MM.1S (cell line): Measurements from ENCODE around the gene ACER2.

Experiments used
- DNase-seq: peaks from one replicate; pipeline ENCODE4 v3.0.0-alpha.2; 2015
- H2AFZ ChIP-seq: fragments of 300-600 bp; sonication (generic); 2 replicates; pipeline ENCODE4 v1.6.0; 2016; ENCODE audit warnings: antibody characterized with exemption, low read length
- H3F3A ChIP-seq: fragments of 300-600 bp; sonication (generic); 2 replicates; pipeline ENCODE4 v1.6.1; 2016; ENCODE audit warnings: mild to moderate bottlenecking, antibody characterized with exemption, low read length, moderate library complexity, mixed read lengths; ENCODE audit not compliant: insufficient read depth
- H3K27ac ChIP-seq: fragments of 300-600 bp; sonication (generic); 2 replicates; pipeline ENCODE4 v1.5.1; 2016; ENCODE audit warnings: mild to moderate bottlenecking, low read length
- H3K27me3 ChIP-seq: fragments of 300-600 bp; sonication (generic); replicated peaks from 2 replicates; pipeline ENCODE4 v1.6.0; 2016; ENCODE audit warnings: low read length; ENCODE audit not compliant: insufficient read depth
- H3K36me3 ChIP-seq: fragments of 300-600 bp; sonication (generic); replicated peaks from 2 replicates; pipeline ENCODE4 v1.6.1; 2016; ENCODE audit warnings: mild to moderate bottlenecking, low read length, mixed read lengths; ENCODE audit not compliant: insufficient read depth
- H3K4me1 ChIP-seq: fragments of 300-600 bp; sonication (generic); 2 replicates; pipeline ENCODE4 v1.6.1; 2016; ENCODE audit warnings: low read length, mixed read lengths
- H3K4me2 ChIP-seq: fragments of 300-600 bp; sonication (generic); 2 replicates; pipeline ENCODE4 v1.6.0; 2016; ENCODE audit warnings: low read depth, low read length
- H3K4me3 ChIP-seq: fragments of 300-600 bp; sonication (generic); 2 replicates; pipeline ENCODE4 v1.5.1; 2016; ENCODE audit warnings: low read length, mixed read lengths
- H3K79me2 ChIP-seq: fragments of 300-600 bp; sonication (generic); 2 replicates; pipeline ENCODE4 v1.6.1; 2016; ENCODE audit warnings: mixed run types, low read length, mixed read lengths
- H3K9ac ChIP-seq: fragments of 300-600 bp; sonication (generic); 2 replicates; pipeline ENCODE4 v1.6.1; 2016; ENCODE audit warnings: low read length, mixed read lengths
- H3K9me2 ChIP-seq: fragments of 300-600 bp; sonication (generic); replicated peaks from 2 replicates; pipeline ENCODE4 v1.6.1; 2016; ENCODE audit warnings: mild to moderate bottlenecking, low read length, mixed read lengths; ENCODE audit not compliant: insufficient read depth
- H3K9me3 ChIP-seq: fragments of 300-600 bp; sonication (generic); replicated peaks from 2 replicates; pipeline ENCODE4 v1.6.1; 2016; ENCODE audit warnings: mild to moderate bottlenecking, low read length, mixed read lengths; ENCODE audit not compliant: insufficient read depth
- H4K20me1 ChIP-seq: fragments of 300-600 bp; sonication (generic); 2 replicates; pipeline ENCODE4 v1.6.1; 2016; ENCODE audit warnings: mild to moderate bottlenecking, low read length, moderate library complexity, mixed read lengths; ENCODE audit not compliant: insufficient read depth
- EZH2 ChIP-seq: fragments of 300-600 bp; sonication (generic); optimal IDR thresholded peaks from 2 replicates; pipeline ENCODE3; 2017; ENCODE audit warnings: low read depth, mild to moderate bottlenecking, antibody characterized with exemption, low read length, mixed read lengths
- EZH2phosphoT487 ChIP-seq: fragments of 300-600 bp; sonication (generic); IDR thresholded peaks from 2 replicates; pipeline ENCODE4 v1.6.1; 2018; ENCODE audit warnings: antibody characterized with exemption, low read length
- TF ChIP-seq, protein P1 (sequence below): fragments of 300-600 bp; sonication (generic); IDR thresholded peaks from 2 replicates; pipeline ENCODE4 v1.5.1; 2016; ENCODE audit warnings: antibody characterized with exemption, low read length, mixed read lengths

Gene ACER2

DNA sequence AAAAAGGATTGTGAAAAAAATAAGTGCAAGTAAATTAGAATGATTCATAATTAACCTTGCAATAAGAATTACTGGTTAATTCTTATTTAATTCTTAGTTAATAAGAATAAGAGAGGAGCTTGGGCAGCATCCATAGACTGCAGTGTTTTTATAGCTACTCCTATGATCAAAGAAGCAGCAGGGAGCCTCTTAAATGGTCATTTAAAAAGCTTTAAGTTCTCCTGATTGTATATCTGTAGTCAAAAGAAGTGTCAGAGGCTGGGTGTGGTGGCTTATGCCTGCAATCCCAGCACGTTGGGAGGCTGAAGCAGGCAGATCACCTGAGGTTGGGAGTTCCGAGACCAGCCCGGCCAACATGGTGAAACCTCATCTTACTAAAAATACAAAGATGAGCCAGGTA lies 14.4 kb downstream of the ACER2 start:
- H3F3A ChIP-seq = no peaks in the 10 kb centered on the region
- H3K4me1 ChIP-seq = no peaks in the 10 kb centered on the region
- DNase-seq = no peak
- H3K27me3 ChIP-seq = no peaks in the 10 kb centered on the region
- H4K20me1 ChIP-seq = no peaks in the 10 kb centered on the region
- TF ChIP-seq, protein P1, sequence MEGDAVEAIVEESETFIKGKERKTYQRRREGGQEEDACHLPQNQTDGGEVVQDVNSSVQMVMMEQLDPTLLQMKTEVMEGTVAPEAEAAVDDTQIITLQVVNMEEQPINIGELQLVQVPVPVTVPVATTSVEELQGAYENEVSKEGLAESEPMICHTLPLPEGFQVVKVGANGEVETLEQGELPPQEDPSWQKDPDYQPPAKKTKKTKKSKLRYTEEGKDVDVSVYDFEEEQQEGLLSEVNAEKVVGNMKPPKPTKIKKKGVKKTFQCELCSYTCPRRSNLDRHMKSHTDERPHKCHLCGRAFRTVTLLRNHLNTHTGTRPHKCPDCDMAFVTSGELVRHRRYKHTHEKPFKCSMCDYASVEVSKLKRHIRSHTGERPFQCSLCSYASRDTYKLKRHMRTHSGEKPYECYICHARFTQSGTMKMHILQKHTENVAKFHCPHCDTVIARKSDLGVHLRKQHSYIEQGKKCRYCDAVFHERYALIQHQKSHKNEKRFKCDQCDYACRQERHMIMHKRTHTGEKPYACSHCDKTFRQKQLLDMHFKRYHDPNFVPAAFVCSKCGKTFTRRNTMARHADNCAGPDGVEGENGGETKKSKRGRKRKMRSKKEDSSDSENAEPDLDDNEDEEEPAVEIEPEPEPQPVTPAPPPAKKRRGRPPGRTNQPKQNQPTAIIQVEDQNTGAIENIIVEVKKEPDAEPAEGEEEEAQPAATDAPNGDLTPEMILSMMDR = no peak
- no peak for TF ChIP-seq EZH2
- H3K4me3 ChIP-seq = no peak overlapping the region
- no peak overlapping the region for H3K27ac ChIP-seq
- no peak overlapping the region for H3K9ac ChIP-seq
- no peaks in the 10 kb centered on the region for H3K9me2 ChIP-seq
- H3K9me3 ChIP-seq = no peaks in the 10 kb centered on the region
- H2AFZ ChIP-seq = no peak overlapping the region
- no peak overlapping the region for H3K4me2 ChIP-seq
- H3K79me2 ChIP-seq = no peaks in the 10 kb centered on the region
- no peaks in the 10 kb centered on the region for H3K36me3 ChIP-seq

DNA sequence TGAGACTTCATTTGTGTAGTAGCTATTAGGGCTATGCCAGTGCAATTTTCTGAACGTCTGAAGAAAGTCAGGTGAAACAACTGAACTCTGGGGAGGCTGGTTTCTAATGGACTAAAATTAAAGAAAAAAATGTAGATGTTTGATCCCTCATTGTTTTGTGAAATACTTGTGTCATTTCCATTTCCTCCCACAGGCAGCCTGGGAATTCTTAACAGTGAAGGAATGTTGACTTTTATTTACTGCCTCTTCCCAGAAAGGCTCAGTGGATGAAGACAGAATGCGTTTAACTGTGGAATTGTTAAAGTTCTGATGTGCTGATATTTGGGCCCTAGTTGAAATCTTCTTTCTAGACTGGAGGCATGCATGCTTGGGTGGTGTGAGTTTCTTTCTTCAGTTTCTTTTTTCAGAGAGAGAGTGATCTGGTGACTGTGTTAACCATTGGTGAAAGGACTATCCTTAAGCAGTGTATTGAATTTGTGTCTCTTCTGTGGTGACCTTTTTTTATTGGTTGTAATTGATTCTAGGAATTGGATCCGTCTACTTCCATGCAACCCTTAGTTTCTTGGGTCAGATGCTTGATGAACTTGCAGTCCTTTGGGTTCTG lies 15.5 kb downstream of the ACER2 start:
- DNase-seq = no peak
- no peak overlapping the region for H3K9ac ChIP-seq
- TF ChIP-seq EZH2 (no peak), EZH2phosphoT487 (no peak)
- TF ChIP-seq, protein P1 = no peak
- no peaks in the 10 kb centered on the region for H3K36me3 ChIP-seq
- H3K4me2 ChIP-seq = no peak overlapping the region
- no peak overlapping the region for H2AFZ ChIP-seq
- no peaks in the 10 kb centered on the region for H3K79me2 ChIP-seq
- no peaks in the 10 kb centered on the region for H3K4me1 ChIP-seq
- no peak overlapping the region for H3K27ac ChIP-seq
- H3K4me3 ChIP-seq = no peak overlapping the region
- H3K9me3 ChIP-seq = no peaks in the 10 kb centered on the region
- no peaks in the 10 kb centered on the region for H4K20me1 ChIP-seq
- no peaks in the 10 kb centered on the region for H3F3A ChIP-seq
- H3K27me3 ChIP-seq = no peaks in the 10 kb centered on the region
- no peaks in the 10 kb centered on the region for H3K9me2 ChIP-seq

DNA sequence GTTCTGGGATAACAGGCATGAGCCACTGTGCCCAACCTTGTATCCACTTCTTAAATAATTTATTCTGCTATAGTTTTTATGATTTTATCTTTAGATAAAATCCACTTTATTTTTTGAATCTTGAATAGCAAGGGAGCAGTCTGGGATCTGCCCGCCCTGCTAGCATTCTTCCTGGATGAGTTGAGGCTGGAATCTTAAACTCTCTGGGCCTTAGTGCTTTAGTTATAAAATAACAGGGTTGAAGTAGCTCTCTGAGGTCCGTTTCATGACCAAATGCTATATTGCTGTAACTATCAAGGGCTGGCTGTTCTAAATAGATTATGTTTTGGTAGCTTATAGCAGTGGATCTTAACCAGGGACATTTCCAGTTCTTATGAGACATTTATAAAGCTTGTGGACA lies 20.8 kb downstream of the ACER2 start:
- Histone ChIP-seq H3K27me3 (no peaks in the 10 kb centered on the region), H3K79me2 (no peaks in the 10 kb centered on the region), H3K4me3 (no peak overlapping the region), H3K9ac (no peak overlapping the region), H3K36me3 (no peaks in the 10 kb centered on the region), H3K9me2 (no peaks in the 10 kb centered on the region), H3F3A (no peaks in the 10 kb centered on the region), H3K4me2 (no peak overlapping the region), H3K27ac (no peak overlapping the region), H3K9me3 (no peaks in the 10 kb centered on the region), H2AFZ (no peak overlapping the region), H3K4me1 (no peaks in the 10 kb centered on the region), H4K20me1 (no peaks in the 10 kb centered on the region)
- no peak for DNase-seq
- TF ChIP-seq EZH2phosphoT487 (no peak), EZH2 (no peak)
- TF ChIP-seq, protein P1 = no peak
